Ishikawa (cell line): ENCODE results near the gene HPX.

Experiments
- CEBPB ChIP-seq: IDR thresholded peaks from 2 replicates; pipeline ENCODE4 v1.6.1; 2012
- CREB1 ChIP-seq: IDR thresholded peaks from 2 replicates; pipeline ENCODE4 v1.6.1; 2012; ENCODE audit warnings: low read depth
- EGR1 ChIP-seq: IDR thresholded peaks from 2 replicates; pipeline ENCODE4 v1.6.1; 2012
- EP300 ChIP-seq: IDR thresholded peaks from 2 replicates; pipeline ENCODE4 v1.6.1; 2012; ENCODE audit warnings: borderline replicate concordance
- FOXM1 ChIP-seq: IDR thresholded peaks from 2 replicates; pipeline ENCODE4 v1.6.1; 2012; ENCODE audit warnings: low read depth, borderline replicate concordance
- MAX ChIP-seq: IDR thresholded peaks from 2 replicates; pipeline ENCODE4 v1.6.1; 2012
- NFIC ChIP-seq: IDR thresholded peaks from 2 replicates; pipeline ENCODE4 v1.6.1; 2012
- RAD21 ChIP-seq: IDR thresholded peaks from 2 replicates; pipeline ENCODE4 v1.6.1; 2012; ENCODE audit warnings: low read depth
- REST ChIP-seq: IDR thresholded peaks from 2 replicates; pipeline ENCODE4 v1.6.1; 2012; ENCODE audit warnings: low read depth, mild to moderate bottlenecking
- TAF1 ChIP-seq: IDR thresholded peaks from 2 replicates; pipeline ENCODE4 v1.6.1; 2012; ENCODE audit warnings: low read depth, mild to moderate bottlenecking
- TCF12 ChIP-seq: IDR thresholded peaks from 2 replicates; pipeline ENCODE4 v1.6.1; 2012; ENCODE audit warnings: low read depth
- TEAD4 ChIP-seq: IDR thresholded peaks from 2 replicates; pipeline ENCODE4 v1.6.1; 2012
- USF1 ChIP-seq: IDR thresholded peaks from 2 replicates; pipeline ENCODE4 v1.6.1; 2012
- YY1 ChIP-seq: IDR thresholded peaks from 2 replicates; pipeline ENCODE4 v1.6.1; 2012; ENCODE audit warnings: low read depth
- ZBTB7A ChIP-seq: IDR thresholded peaks from 2 replicates; pipeline ENCODE4 v1.6.1; 2012; ENCODE audit warnings: low read depth

The HPX gene

GRCh38 chr11:6411594-6412031 is 29.2 kb downstream of the HPX start:
- TF ChIP-seq NFIC (no peak), ZBTB7A (no peak), YY1 (no peak), TCF12 (no peak), RAD21 (no peak), FOXM1 (no peak), TEAD4 (no peak), USF1 (no peak), MAX (no peak), REST (no peak), EP300 (no peak), TAF1 (no peak), EGR1 (no peak), CREB1 (no peak), CEBPB (no peak)

- TF ChIP-seq EP300: no peak
- TF ChIP-seq REST: no peak
- TF ChIP-seq CREB1: no peak
- no peak for TF ChIP-seq TAF1
- no peak for TF ChIP-seq TEAD4
- TF ChIP-seq TCF12: no peak
- no peak for TF ChIP-seq YY1
- no peak for TF ChIP-seq FOXM1
- no peak for TF ChIP-seq USF1
- TF ChIP-seq ZBTB7A: no peak
- TF ChIP-seq NFIC: no peak
- no peak for TF ChIP-seq RAD21
- no peak for TF ChIP-seq CEBPB
- no peak for TF ChIP-seq EGR1
- TF ChIP-seq MAX: no peak
Measured at GRCh38 chr11:6410695-6411430, 29.9 kb downstream of the HPX start.

GRCh38 chr11:6406370-6406769 is 34.4 kb downstream of the HPX start:
- TF ChIP-seq MAX (no peak), CEBPB (no peak), EP300 (no peak), TAF1 (no peak), ZBTB7A (no peak), RAD21 (no peak), TCF12 (no peak), FOXM1 (no peak), USF1 (no peak), EGR1 (no peak), YY1 (no peak), TEAD4 (no peak), NFIC (no peak), CREB1 (no peak)

GRCh38 chr11:6405846-6406245 is 34.9 kb downstream of the HPX start:
- TF ChIP-seq EGR1: no peak

- no peak for TF ChIP-seq USF1
- TF ChIP-seq TAF1: no peak
- TF ChIP-seq RAD21: no peak
- TF ChIP-seq EGR1: no peak
- no peak for TF ChIP-seq EP300
- TF ChIP-seq CEBPB: no peak
Measured at GRCh38 chr11:6405052-6405667, 35.6 kb downstream of the HPX start.
